ENCODE data around the gene NDUFV2. TPM values are rescaled to one million over a fixed set of nuclear protein-coding genes. Genes with fewer than 3 reads are reported as not detected.
A peak's percentile ranks its signal among the peaks of the same experiment; 100 is the strongest.
"Not testable (repeated sequence)": the region's sequence is repeated elsewhere in the genome, so short reads cannot be mapped to it uniquely, and the experiment has no call there.

The NDUFV2 gene
- total RNA-seq, 4 donors from 2014 or later, result 83.3 to 132 (median 106) TPM

DNA sequence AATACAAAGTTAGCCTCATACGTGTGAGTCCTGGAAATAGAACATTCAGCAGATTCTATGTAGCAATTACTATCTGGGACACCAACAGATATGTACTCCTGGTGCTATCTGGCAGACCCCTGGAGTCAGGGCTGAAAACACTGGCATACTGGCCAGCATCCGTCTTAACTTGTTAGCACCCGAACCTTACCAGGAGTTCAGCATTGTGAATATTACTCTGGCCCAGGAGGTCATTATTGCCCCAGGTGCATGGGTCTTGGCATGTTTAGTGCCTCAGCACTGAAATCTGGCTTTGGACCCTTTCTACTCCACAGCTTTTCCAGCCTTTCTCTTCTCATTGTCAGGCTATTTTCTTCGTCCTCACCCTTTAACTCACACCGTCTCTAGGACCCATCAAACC lies 11.9 kb upstream of the NDUFV2 start:
- H3K36me3 ChIP-seq, result no peaks in the 10 kb centered on the region
- H3K4me1 ChIP-seq, result peaks cover 0 to 11% (median 3%) of the 10 kb centered on the region in 4 donors
- TF ChIP-seq, protein P1, sequence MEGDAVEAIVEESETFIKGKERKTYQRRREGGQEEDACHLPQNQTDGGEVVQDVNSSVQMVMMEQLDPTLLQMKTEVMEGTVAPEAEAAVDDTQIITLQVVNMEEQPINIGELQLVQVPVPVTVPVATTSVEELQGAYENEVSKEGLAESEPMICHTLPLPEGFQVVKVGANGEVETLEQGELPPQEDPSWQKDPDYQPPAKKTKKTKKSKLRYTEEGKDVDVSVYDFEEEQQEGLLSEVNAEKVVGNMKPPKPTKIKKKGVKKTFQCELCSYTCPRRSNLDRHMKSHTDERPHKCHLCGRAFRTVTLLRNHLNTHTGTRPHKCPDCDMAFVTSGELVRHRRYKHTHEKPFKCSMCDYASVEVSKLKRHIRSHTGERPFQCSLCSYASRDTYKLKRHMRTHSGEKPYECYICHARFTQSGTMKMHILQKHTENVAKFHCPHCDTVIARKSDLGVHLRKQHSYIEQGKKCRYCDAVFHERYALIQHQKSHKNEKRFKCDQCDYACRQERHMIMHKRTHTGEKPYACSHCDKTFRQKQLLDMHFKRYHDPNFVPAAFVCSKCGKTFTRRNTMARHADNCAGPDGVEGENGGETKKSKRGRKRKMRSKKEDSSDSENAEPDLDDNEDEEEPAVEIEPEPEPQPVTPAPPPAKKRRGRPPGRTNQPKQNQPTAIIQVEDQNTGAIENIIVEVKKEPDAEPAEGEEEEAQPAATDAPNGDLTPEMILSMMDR (IDR thresholded peaks at IDR 0.05), result no peak
- no peak for TF ChIP-seq POLR2A (IDR thresholded peaks at IDR 0.05)
- no peaks in the 10 kb centered on the region for H3K9me3 ChIP-seq
- H3K27ac ChIP-seq, result no peak overlapping the region
- no peaks in the 10 kb centered on the region for H3K27me3 ChIP-seq
- no peak for DNase-seq
- no peak overlapping the region for H3K4me3 ChIP-seq

DNA sequence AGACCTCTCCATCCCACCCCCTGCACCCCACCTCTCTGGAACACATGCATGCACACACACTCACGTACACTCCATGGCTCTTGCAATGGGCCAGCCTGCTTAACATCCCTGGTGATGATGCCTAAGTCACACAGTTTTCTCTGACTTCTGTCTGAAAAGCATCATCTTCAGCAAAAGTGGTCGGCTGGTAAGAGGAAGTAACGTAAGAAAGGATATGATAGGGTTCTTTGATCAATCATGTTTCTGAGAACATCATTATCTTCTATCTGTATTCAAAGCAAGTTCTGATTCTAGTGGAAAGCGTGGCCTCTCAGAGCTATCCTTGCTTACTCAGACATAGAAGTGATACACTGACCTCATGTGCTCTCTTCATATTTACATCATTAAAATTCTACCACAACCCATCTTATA lies 11.4 kb upstream of the NDUFV2 start:
- peaks cover 0 to 11% (median 4%) of the 10 kb centered on the region in 4 donors for H3K4me1 ChIP-seq
- H3K36me3 ChIP-seq, result no peaks in the 10 kb centered on the region
- no peak overlapping the region for H3K4me3 ChIP-seq
- no peak overlapping the region for H3K27ac ChIP-seq
- TF ChIP-seq POLR2A (IDR thresholded peaks at IDR 0.05), result no peak
- TF ChIP-seq, protein P1 (IDR thresholded peaks at IDR 0.05), result no peak
- no peaks in the 10 kb centered on the region for H3K27me3 ChIP-seq
- DNase-seq, result no peak
- H3K9me3 ChIP-seq, result no peaks in the 10 kb centered on the region

GRCh38 chr18:9092665-9093064 lies 9.8 kb upstream of the NDUFV2 start:
- no peak overlapping the region for H3K4me3 ChIP-seq
- no peak for DNase-seq
- no peaks in the 10 kb centered on the region for H3K36me3 ChIP-seq
- no peaks in the 10 kb centered on the region for H3K9me3 ChIP-seq
- peaks cover 0 to 11% (median 4%) of the 10 kb centered on the region in 4 donors for H3K4me1 ChIP-seq
- H3K27me3 ChIP-seq, result no peaks in the 10 kb centered on the region
- H3K27ac ChIP-seq, result no peak overlapping the region
- no peak for TF ChIP-seq POLR2A (IDR thresholded peaks at IDR 0.05)
- TF ChIP-seq, protein P1 (IDR thresholded peaks at IDR 0.05), result no peak

GRCh38 chr18:9093109-9093508 lies 9.4 kb upstream of the NDUFV2 start:
- DNase-seq, H3K9me3 ChIP-seq, H3K27me3 ChIP-seq, H3K36me3 ChIP-seq, H3K4me3 ChIP-seq, H3K27ac ChIP-seq: not testable (repeated sequence)
- H3K4me1 ChIP-seq, result peaks cover 0 to 11% (median 4%) of the 10 kb centered on the region in 4 donors

GRCh38 chr18:9094307-9095226 lies 7.9 kb upstream of the NDUFV2 start:
- Histone ChIP-seq H3K4me3 (no peak overlapping the region), H3K27me3 (no peaks in the 10 kb centered on the region), H3K27ac (peak overlapping the region; percentile 59 to 71 (median 62)), H3K9me3 (no peaks in the 10 kb centered on the region), H3K36me3 (no peaks in the 10 kb centered on the region), H3K4me1 (peaks cover 0 to 11% (median 4%) of the 10 kb centered on the region in 4 donors)
- no peak for DNase-seq
- TF ChIP-seq, protein P1 (IDR thresholded peaks at IDR 0.05), result no peak
- TF ChIP-seq POLR2A (IDR thresholded peaks at IDR 0.05), result no peak

DNA sequence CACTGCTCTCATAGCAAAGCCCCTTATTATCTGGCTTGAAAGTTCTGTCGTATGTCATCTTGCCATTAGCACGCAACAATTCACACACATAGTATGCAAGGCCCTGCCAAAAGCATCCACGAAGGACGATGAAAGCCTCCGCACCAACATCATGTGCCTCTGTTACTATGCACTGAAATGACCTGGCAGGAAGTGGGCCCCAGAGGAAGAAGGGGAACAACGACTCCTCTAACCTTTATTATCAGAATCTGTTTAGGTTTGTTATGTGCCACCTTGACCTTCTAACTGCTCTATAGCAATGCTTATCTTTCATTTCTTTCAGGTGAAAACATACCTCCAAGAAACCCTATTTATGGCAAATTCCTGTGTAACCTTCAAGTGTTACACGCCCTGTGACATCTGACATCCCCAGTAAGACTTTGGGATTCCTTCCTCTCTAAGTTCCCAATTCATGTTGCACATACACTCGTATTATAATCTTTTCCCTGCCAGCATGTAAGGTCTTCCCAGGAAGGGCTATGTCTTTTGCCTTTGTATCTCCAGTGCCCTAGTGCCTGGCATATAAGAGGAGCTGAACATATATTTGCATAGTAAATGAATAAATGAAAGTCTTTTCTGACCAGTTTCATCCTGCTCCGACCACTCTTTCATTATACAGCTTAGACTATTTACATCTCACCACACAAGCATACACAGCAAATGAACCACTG lies 7.0 kb upstream of the NDUFV2 start:
- H3K4me1 ChIP-seq, result peaks cover 0 to 11% (median 4%) of the 10 kb centered on the region in 4 donors
- DNase-seq, result peak in 2 of 3 donors; percentile 76 to 81
- no peak overlapping the region for H3K4me3 ChIP-seq
- no peaks in the 10 kb centered on the region for H3K27me3 ChIP-seq
- no peaks in the 10 kb centered on the region for H3K36me3 ChIP-seq
- no peaks in the 10 kb centered on the region for H3K9me3 ChIP-seq
- TF ChIP-seq POLR2A (IDR thresholded peaks at IDR 0.05), result no peak
- TF ChIP-seq, protein P1 (IDR thresholded peaks at IDR 0.05), result no peak
- peak overlapping the region; percentile 59 to 71 (median 62) for H3K27ac ChIP-seq

All from Peyer's patch (tissue), 4 donors.